H1 (cell line): ENCODE results near the gene DUOX1. TPM values are rescaled to one million over a fixed set of nuclear protein-coding genes. Genes with fewer than 3 reads are reported as not detected.

Source experiments
- ASH2L ChIP-seq: fragments of 200-600, 300-600 bp; sonication (generic); IDR thresholded peaks from one replicate; pipeline ENCODE4 v1.7.1; 2017; ENCODE audit warnings: low read length
- BCL11A ChIP-seq, 2 experiments: IDR thresholded peaks; one replicate each; pipeline ENCODE4 v1.6.1; 2011; ENCODE audit warnings: low read depth in 2 of 2, low read length in 2 of 2, mild to moderate bottlenecking in 2 of 2
- EZH2 ChIP-seq: fragments of 200-600 bp; sonication (generic); IDR thresholded peaks from 2 replicates; pipeline ENCODE4 v1.7.1; 2012; ENCODE audit warnings: low read depth, mild to moderate bottlenecking, moderate library complexity, low read length, inconsistent platforms; ENCODE audit not compliant: severe bottlenecking
- JUND ChIP-seq: IDR thresholded peaks from 2 replicates; pipeline ENCODE4 v1.6.1; 2011; ENCODE audit warnings: mild to moderate bottlenecking, improper control_type of control experiment, low read length
- KDM1A ChIP-seq: fragments of 200-600, 300-600 bp; sonication (generic); IDR thresholded peaks from 2 replicates; pipeline ENCODE4 v1.7.1; 2016; ENCODE audit warnings: mild to moderate bottlenecking, low read length, borderline replicate concordance
- KDM4A ChIP-seq: IDR thresholded peaks from one replicate; pipeline ENCODE4 v1.7.1; 2012; ENCODE audit warnings: low read depth, mild to moderate bottlenecking, moderate library complexity, low read length, inconsistent platforms; ENCODE audit not compliant: severe bottlenecking
- NANOG ChIP-seq: IDR thresholded peaks from 2 replicates; pipeline ENCODE4 v1.6.1; 2011; ENCODE audit warnings: low read length, low read depth, mild to moderate bottlenecking, inconsistent platforms; ENCODE audit not compliant: insufficient read depth, poor library complexity, severe bottlenecking
- PHF8 ChIP-seq: fragments of 200-600 bp; sonication (generic); conservative IDR thresholded peaks from 2 replicates; pipeline ENCODE4 v1.7.1; 2012; ENCODE audit warnings: low read depth, mild to moderate bottlenecking, inconsistent platforms, low read length, moderate library complexity
- POLR2A ChIP-seq, 2 experiments: IDR thresholded peaks; 1 replicate in 1 of 2; 2 replicates in 1 of 2; pipeline ENCODE4 v1.6.1; 2011; ENCODE audit warnings: low read depth in 2 of 2, low read length in 2 of 2, mild to moderate bottlenecking in 2 of 2; ENCODE audit errors: control extremely low read depth in 1 of 2
- POLR2AphosphoS5 ChIP-seq: IDR thresholded peaks from 2 replicates; pipeline ENCODE4 v1.6.1; 2011; ENCODE audit warnings: low read depth, low read length
- POU5F1 ChIP-seq: IDR thresholded peaks from 2 replicates; pipeline ENCODE4 v1.6.1; 2011; ENCODE audit warnings: low read depth, mild to moderate bottlenecking, low read length, moderate library complexity
- SIRT6 ChIP-seq: IDR thresholded peaks from one replicate; pipeline ENCODE4 v1.7.1; 2012; ENCODE audit warnings: low read length, inconsistent platforms
- SP2 ChIP-seq: IDR thresholded peaks from 2 replicates; pipeline ENCODE4 v1.6.1; 2012; ENCODE audit warnings: mild to moderate bottlenecking, low read length, inconsistent platforms
- TAF1 ChIP-seq: IDR thresholded peaks from 2 replicates; pipeline ENCODE4 v1.6.1; 2011; ENCODE audit warnings: mild to moderate bottlenecking, low read depth, low read length
- TAF7 ChIP-seq: optimal IDR thresholded peaks from 2 replicates; pipeline ENCODE3; 2011; ENCODE audit warnings: low read depth, mild to moderate bottlenecking, inconsistent platforms, low read length, moderate library complexity, borderline replicate concordance
- polyA plus RNA-seq, 7 experiments: library from polyadenylated mRNA; depleted of rRNA in 3 of 7; stranded (reverse) in 5 of 7; unstranded in 2 of 7; fragments of >200 nt in 5 of 7; fragments of 200-250 nt in 2 of 7; gene quantifications; 1 replicate in 5 of 7; 2 replicates in 1 of 7; 4 replicates in 1 of 7; pipeline versions ENCODE4 v1.2.1 to v1.2.3, GENCODE V29; 2011 to 2013; ENCODE audit warnings: missing spikeins in 2 of 7, mixed read lengths in 2 of 7
- total RNA-seq: library from RNA; stranded (reverse); fragmentation: NEBNext Ultra II Directional; extraction: Animal tissue kit (Norgen Biotek cat#: 25700); gene quantifications from 2 replicates; pipeline ENCODE4 v1.2.1, GENCODE V29; 2021

The DUOX1 gene
- total and polyA plus RNA-seq, 2 of the 8 experiments (the other 6 are each of a cell fraction or from before 2014, with no cell fraction given): 0.84 to 1.4 TPM

DNA sequence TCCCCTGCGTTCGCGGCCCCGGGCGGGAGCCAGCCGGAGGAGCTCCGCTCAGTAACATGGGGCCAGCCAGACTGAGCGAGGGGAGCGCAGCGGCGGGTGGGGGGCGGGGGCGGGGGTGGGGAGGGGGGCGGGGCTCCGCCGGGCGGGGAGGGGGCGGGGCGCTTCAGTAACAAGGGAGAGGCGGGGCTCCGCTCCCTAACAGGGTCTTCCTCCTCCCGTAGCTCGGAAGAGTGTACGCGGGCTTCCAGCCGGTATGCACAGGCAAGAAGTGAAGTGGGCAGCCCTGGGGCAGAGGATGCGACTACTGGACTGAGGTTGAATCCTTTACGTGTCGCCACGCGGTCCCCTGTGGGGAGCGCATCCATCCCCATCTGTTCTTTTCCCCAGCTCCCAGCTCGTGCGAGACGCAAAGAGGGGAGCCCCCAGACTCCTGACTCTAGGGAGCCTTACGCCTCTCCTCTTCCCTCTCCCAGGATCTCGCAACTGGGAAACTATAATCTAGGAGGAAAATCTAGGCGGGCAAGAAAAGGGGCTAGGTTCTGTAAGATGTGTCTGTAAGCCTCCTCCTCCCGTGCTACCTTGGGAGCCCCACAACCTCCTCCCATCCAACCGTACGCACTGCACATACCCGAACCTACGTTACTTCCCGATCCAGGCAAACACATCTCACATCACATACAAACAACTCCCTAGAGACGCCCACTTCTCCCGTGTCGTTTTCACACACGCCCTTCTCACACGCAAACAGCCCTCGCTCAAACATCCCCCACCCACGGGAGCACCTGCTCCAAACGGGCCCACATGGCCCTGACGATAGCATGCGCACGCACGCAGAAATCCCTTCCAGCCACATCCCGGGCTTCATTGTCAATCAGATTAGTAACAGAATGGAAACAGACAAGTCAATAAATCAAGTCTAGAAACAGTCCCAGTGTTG, 58.4 kb downstream of the DUOX1 start, which contains the start of gene SHF (continued):
- 0 out of 2 replicates have a peak, but pooled peaks have one; percentile 7 for TF ChIP-seq PHF8
- TF ChIP-seq TAF7: peak; percentile 72
- no peak for TF ChIP-seq SP2
- TF ChIP-seq NANOG: no peak
- no peak for TF ChIP-seq JUND
- no peak for TF ChIP-seq BCL11A (IDR thresholded peaks at IDR 0.05; ENCODE audit: low read depth in 2 of 2, low read length in 2 of 2)
- TF ChIP-seq EZH2: no peak
- peak; percentile 48 for TF ChIP-seq ASH2L
- TF ChIP-seq TAF1: peak; percentile 83
- TF ChIP-seq KDM4A: peak; percentile 79
- no peak for TF ChIP-seq SIRT6
- peak in 1 of 2 experiments; percentile 49; a peak in 1 of 3 replicates for TF ChIP-seq POLR2A (IDR thresholded peaks at IDR 0.05; ENCODE audit: control extremely low read depth in 1 of 2, low read depth in 2 of 2, low read length in 2 of 2)
- TF ChIP-seq KDM1A: no peak
- peak; percentile 59; the same call in 1 of the 2 replicates for TF ChIP-seq POLR2AphosphoS5
- no peak for TF ChIP-seq POU5F1
